ENCODE measurements around the gene ARHGDIA. TPM values are rescaled to one million over a fixed set of nuclear protein-coding genes. Genes with fewer than 3 reads are reported as not detected.
"Not testable (repeated sequence)": the region's sequence is repeated elsewhere in the genome, so short reads cannot be mapped to it uniquely, and the experiment has no call there.

ARHGDIA gene
- total RNA-seq, 4 donors from 2014 or later: 115 to 173 (median 164) TPM

DNA sequence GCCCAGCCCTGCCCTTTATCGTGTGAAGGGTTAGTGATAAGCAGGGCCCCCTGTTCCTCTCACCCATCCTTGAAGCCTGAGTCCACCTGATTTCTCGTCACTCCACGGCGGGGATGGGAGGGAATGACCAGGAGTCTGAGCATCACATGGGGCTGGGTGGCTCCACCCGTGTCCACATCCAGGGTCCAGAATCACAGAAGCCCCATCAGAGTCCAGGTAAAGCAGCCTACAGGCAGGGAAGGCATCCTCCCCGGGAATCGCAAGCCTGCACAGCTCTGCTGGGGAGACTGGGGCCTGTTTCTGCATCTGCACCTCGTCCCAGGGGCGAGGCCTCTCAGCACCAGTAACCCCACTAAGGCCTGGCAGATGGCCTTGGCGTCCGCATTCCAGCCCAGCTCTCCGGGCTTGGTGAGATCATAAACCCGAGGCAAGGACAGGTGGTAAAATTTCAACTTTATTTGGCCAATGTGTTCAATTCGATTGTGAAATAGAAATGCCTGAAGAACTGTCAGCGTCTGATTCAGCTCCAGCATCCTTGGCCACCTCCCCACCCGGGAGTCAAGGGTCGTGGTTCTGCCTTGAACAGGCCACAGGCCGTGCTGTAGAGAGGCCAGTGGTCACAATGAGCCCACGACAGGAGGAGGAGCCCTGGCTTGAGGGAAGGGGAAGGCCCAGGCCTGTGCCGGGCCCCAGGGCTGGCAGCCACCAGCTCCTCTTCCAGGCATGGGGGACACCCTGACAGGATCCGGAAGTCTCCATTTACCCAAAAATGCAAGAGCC lies 28.2 kb downstream of the ARHGDIA start:
- no peak for TF ChIP-seq POLR2A (IDR thresholded peaks at IDR 0.05)
- TF ChIP-seq, protein P1, sequence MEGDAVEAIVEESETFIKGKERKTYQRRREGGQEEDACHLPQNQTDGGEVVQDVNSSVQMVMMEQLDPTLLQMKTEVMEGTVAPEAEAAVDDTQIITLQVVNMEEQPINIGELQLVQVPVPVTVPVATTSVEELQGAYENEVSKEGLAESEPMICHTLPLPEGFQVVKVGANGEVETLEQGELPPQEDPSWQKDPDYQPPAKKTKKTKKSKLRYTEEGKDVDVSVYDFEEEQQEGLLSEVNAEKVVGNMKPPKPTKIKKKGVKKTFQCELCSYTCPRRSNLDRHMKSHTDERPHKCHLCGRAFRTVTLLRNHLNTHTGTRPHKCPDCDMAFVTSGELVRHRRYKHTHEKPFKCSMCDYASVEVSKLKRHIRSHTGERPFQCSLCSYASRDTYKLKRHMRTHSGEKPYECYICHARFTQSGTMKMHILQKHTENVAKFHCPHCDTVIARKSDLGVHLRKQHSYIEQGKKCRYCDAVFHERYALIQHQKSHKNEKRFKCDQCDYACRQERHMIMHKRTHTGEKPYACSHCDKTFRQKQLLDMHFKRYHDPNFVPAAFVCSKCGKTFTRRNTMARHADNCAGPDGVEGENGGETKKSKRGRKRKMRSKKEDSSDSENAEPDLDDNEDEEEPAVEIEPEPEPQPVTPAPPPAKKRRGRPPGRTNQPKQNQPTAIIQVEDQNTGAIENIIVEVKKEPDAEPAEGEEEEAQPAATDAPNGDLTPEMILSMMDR (IDR thresholded peaks at IDR 0.05): no peak
- Histone ChIP-seq H3K9me3 (no peaks in the 10 kb centered on the region), H3K27me3 (no peaks in the 10 kb centered on the region), H3K4me1 (no peaks in the 10 kb centered on the region), H3K4me3 (replicated peaks in 1 of 3) (no peak overlapping the region), H3K27ac (no peak overlapping the region), H3K36me3 (peaks cover 44 to 54% of the 10 kb centered on the region in 2 donors)
- 84 to 92% methylated on average over 16 to 20 of the region's 21 CpGs for WGBS, 2 donors
- intact Hi-C loops (cut with DNase I): no loop called here
- no peak for DNase-seq

DNA sequence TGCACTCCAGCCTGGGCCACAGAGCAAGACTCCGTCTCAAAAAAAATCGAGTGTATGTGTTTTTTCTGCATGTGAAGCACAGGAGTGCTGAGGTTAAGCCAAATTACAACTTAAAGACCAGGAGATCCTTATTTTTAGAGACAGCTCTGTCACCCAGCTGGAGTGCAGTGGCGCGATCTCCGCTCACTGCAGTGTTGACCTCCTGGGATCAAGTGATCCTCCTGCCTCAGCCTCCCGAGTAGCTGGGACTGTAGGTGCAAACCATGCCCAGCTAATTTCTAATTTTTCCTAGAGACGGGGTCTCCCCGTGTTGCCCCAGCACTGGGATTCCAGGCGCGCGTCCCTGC lies 28.8 kb downstream of the ARHGDIA start:
- intact Hi-C loops (cut with DNase I): no loop called here
- no peaks in the 10 kb centered on the region for H3K4me1 ChIP-seq
- DNase-seq: no peak
- H3K36me3 ChIP-seq: peaks cover 41 to 50% of the 10 kb centered on the region in 2 donors
- H3K27me3 ChIP-seq: no peaks in the 10 kb centered on the region
- H3K27ac ChIP-seq: no peak overlapping the region
- no peaks in the 10 kb centered on the region for H3K9me3 ChIP-seq
- TF ChIP-seq, protein P1 (IDR thresholded peaks at IDR 0.05): no peak
- TF ChIP-seq POLR2A (IDR thresholded peaks at IDR 0.05): no peak
- 94 to 98% methylated on average over 9 to 10 of the region's 11 CpGs for WGBS, 2 donors
- H3K4me3 ChIP-seq (replicated peaks in 1 of 3): no peak overlapping the region

DNA sequence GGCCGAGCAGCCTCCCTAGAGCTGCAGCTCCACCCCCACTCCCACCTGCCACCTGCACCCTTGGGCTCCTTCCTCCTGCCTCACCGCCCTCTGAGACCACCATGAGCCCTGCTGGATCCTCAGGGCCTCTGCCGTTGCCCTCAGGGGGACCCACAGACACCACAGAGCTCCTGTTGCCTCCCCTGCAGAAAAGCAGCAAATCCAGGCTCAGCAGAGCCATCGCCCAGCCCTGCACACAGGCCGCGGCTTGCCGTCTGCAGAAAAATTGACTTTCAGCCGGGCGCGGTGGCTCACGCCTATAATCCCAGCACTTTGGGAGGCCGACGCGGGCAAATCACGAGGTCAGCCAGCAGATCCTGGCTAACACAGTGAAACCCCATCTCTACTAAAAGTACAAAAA lies 29.3 kb downstream of the ARHGDIA start:
- Histone ChIP-seq H3K27me3 (no peaks in the 10 kb centered on the region), H3K36me3 (peaks cover 36 to 45% of the 10 kb centered on the region in 2 donors), H3K4me1 (no peaks in the 10 kb centered on the region), H3K9me3 (no peaks in the 10 kb centered on the region), H3K4me3 (replicated peaks in 1 of 3) (no peak overlapping the region), H3K27ac (no peak overlapping the region)
- 87 to 98% methylated on average over 8 to 14 of the region's 15 CpGs for WGBS, 2 donors
- DNase-seq: no peak
- TF ChIP-seq, protein P1 (IDR thresholded peaks at IDR 0.05): no peak
- TF ChIP-seq POLR2A (IDR thresholded peaks at IDR 0.05): no peak
- intact Hi-C loops (cut with DNase I): no loop called here

DNA sequence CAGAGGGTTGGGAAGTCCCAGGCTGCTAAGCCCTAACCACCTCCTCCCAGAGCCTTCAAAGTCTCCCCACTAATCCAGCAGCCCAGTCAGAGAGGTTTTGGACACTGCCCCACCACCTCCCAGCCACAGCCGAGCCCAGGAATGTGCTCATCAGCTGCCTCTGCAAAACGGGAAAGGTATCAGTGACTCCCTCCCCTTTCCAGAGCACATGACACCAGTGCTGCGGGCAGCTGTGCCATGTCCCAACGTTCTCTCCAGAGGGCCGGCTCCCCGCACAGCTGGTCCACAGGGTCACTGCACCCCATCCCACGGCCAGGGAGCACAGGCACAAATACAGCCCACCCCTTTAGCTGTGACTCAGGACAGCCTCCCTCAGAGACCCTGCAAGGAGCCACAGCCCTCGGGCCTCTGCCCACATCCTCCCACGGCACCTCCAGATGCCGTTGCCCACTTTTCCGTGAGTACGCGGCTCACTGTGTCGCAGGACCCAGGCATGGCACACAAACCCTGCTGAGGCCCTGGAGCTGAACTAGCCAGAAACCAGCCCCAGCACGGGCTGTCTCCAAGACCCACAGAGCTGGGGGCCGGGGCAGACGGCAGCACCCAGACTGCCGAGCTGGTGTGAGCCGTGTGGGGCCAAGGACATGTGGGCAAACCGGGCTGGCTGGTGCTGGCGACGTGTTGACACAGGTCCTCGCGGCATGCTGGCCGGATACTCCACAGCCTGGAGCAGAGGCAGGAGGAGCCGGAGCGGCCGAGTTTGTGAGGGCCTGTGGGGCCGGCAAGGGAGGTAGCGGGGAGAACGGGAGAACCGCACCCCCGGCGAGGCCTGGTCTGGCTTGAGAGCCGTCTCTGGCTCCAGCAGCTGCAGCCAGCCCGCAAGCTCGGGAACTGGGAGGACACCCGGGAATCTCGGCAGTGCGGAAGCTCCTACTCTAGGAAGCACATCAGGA lies 30.0 kb downstream of the ARHGDIA start:
- no peak for DNase-seq
- Histone ChIP-seq H3K27ac (no peak overlapping the region), H3K4me1 (no peaks in the 10 kb centered on the region), H3K9me3 (no peaks in the 10 kb centered on the region), H3K36me3 (peaks cover 28 to 37% of the 10 kb centered on the region in 2 donors), H3K4me3 (replicated peaks in 1 of 3) (no peak overlapping the region), H3K27me3 (no peaks in the 10 kb centered on the region)
- WGBS, 2 donors: 57 to 66% methylated on average over 22 to 30 of the region's 40 CpGs
- no peak for TF ChIP-seq POLR2A (IDR thresholded peaks at IDR 0.05)
- TF ChIP-seq, protein P1 (IDR thresholded peaks at IDR 0.05): no peak
- intact Hi-C loops (cut with DNase I): no loop called here

DNA sequence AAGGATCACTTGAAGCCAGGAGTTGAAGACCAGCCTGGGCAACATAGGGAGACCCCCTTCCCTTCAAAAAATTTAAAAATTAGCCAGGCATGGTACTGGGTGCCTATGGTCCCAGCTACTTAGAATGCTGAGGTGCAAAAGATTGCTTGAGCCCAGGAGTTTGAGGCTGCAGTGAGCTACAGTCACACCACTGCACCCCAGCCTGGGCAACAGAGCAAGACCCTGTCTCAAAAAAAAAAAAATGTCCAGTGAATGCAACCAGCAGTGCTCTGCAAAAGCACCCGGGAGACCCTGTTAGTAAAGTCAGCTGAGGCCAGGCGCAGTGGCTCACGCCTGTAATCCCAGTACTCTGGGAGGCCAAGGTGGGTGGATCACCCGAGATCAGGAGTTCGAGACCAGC lies 31.1 kb downstream of the ARHGDIA start:
- intact Hi-C loops (cut with DNase I); DNase-seq; H3K27me3 ChIP-seq; H3K27ac ChIP-seq; H3K4me3 ChIP-seq (replicated peaks in 1 of 3); H3K4me1 ChIP-seq; H3K9me3 ChIP-seq: not testable (repeated sequence)
- WGBS, 2 donors: 92 to 96% methylated on average over 5 of the region's 5 CpGs
- peaks cover 18 to 27% of the 10 kb centered on the region in 2 donors for H3K36me3 ChIP-seq

Data from thyroid gland (tissue), 4 donors.